ENCODE data around the gene SCNM1.
"Not testable (repeated sequence)": the region's sequence is repeated elsewhere in the genome, so short reads cannot be mapped to it uniquely, and the experiment has no call there.

SCNM1 gene

DNA sequence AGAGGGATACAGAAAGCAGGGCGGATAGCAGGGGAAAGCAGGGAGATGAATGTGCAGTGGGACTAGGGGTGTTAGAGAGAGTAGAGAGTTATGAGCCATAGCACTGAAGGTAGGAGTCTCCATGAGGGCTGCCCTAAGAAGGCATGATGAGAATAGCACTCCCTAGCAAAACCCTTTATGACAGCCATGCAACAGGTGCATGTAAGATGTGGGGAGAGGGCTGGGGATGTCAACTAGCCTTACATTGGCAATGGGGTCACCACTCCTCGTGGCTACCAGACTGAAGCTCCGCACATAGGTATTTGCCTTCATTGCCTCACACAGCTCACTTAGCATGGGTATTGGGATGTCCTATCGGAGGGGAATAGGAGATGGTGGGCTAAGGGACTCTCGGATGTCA lies 5.2 kb downstream of the SCNM1 start:
- no peaks in the 10 kb centered on the region for H3K27me3 ChIP-seq (ENCODE audit: control insufficient read depth, insufficient read depth, low read length)
- H3K4me3 ChIP-seq (ENCODE audit: low read length), result no peak overlapping the region
- DNase-seq (ENCODE audit: low read depth, low spot score), result no peak
- no peaks in the 10 kb centered on the region for H3K9me3 ChIP-seq (ENCODE audit: control insufficient read depth, insufficient read depth, low read length)
- no peak overlapping the region for H3K27ac ChIP-seq (ENCODE audit: low read length)
- no CpG with 5 or more reads among the region's 5 CpGs for WGBS (ENCODE audit: insufficient coverage, insufficient read length)
- 0 out of 2 replicates have a peak, but pooled peaks cover 2% of the 10 kb centered on the region for H3K36me3 ChIP-seq (ENCODE audit: control insufficient read depth, insufficient read depth, low read length)
- H3K4me1 ChIP-seq (ENCODE audit: control insufficient read depth, insufficient read depth, low read length), result no peaks in the 10 kb centered on the region

DNA sequence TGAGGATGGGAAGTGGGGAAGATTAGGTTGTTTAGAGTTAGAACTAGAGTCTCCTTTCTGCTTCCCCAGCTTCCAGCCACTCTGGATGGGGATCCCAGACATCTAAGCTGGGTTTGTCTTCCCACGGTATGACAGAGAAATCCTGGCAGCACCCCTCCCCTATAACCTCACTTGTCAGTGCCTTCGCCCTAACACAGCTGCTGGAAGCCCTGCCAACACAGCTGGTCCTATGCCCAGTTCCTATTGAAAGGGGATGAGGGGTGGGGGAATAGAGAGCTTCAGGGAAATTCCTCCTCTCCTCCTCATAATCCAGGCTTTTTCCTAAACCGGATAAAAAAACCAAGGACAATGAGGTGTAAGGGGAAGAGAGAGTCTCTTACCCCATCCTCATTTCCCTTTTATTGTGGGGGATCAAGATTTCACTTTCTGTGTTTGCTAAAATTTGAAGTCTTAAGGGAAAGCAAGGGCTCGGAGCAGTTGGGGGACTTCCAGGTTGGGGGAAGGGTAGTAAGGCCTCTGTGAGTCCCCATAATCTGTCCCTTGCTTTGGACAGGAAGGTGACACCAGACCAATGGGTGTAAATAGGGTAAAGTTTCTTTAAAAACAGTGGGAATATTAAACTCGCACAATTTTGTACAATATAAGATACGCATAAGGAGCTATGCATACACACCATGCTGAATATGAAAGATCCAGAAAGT lies 9.2 kb downstream of the SCNM1 start:
- H3K9me3 ChIP-seq (ENCODE audit: control insufficient read depth, insufficient read depth, low read length), result no peaks in the 10 kb centered on the region
- WGBS (ENCODE audit: insufficient coverage, insufficient read length), result no CpG with 5 or more reads among the region's 6 CpGs
- no peaks in the 10 kb centered on the region for H3K27me3 ChIP-seq (ENCODE audit: control insufficient read depth, insufficient read depth, low read length)
- peaks cover 10% of the 10 kb centered on the region; the same call in 1 of the 2 replicates for H3K36me3 ChIP-seq (ENCODE audit: control insufficient read depth, insufficient read depth, low read length)
- H3K4me1 ChIP-seq (ENCODE audit: control insufficient read depth, insufficient read depth, low read length), result no peaks in the 10 kb centered on the region
- DNase-seq (ENCODE audit: low read depth, low spot score), result no peak
- H3K4me3 ChIP-seq (ENCODE audit: low read length), result no peak overlapping the region
- H3K27ac ChIP-seq (ENCODE audit: low read length), result no peak overlapping the region

DNA sequence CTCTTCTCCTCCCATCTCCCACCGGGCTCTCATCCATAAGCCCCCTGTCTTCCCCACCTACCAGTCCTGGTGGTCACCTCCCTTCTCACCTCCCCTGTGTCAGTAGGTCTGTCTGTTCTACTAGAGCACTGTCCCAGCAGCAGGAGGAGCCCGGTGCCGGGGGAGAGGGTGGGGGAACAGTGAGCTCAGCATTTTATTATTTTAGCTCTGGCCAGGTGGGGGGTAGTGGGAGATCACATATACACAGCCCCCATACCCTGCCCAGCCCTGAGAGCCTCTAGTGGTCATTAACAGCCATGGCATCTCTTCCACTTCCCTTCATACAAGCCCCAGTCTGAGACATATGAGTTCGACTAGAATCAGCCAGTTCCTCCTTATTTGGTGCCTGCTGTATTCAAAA lies 9.9 kb downstream of the SCNM1 start, which contains the start of gene TMOD4:
Gene TMOD4, minus strand, starts transcription at position 119 of the 400 bp plus-strand sequence. CDS start 1,106 bp downstream, outside the sequence.
- Histone ChIP-seq H3K4me1 (ENCODE audit: control insufficient read depth, insufficient read depth, low read length) (no peaks in the 10 kb centered on the region; the same call in 1 of the 2 replicates), H3K36me3 (ENCODE audit: control insufficient read depth, insufficient read depth, low read length) (peaks cover 17% of the 10 kb centered on the region; the same call in 1 of the 2 replicates), H3K27me3 (ENCODE audit: control insufficient read depth, insufficient read depth, low read length) (no peaks in the 10 kb centered on the region), H3K9me3 (ENCODE audit: control insufficient read depth, insufficient read depth, low read length) (no peaks in the 10 kb centered on the region), H3K4me3 (ENCODE audit: low read length) (no peak within 1 kb of the TSS), H3K27ac (ENCODE audit: low read length) (no peak within 1 kb of the TSS)
- no CpG with 5 or more reads among the region's 4 CpGs for WGBS (ENCODE audit: insufficient coverage, insufficient read length)
- DNase-seq (ENCODE audit: low read depth, low spot score), result no peak

DNA sequence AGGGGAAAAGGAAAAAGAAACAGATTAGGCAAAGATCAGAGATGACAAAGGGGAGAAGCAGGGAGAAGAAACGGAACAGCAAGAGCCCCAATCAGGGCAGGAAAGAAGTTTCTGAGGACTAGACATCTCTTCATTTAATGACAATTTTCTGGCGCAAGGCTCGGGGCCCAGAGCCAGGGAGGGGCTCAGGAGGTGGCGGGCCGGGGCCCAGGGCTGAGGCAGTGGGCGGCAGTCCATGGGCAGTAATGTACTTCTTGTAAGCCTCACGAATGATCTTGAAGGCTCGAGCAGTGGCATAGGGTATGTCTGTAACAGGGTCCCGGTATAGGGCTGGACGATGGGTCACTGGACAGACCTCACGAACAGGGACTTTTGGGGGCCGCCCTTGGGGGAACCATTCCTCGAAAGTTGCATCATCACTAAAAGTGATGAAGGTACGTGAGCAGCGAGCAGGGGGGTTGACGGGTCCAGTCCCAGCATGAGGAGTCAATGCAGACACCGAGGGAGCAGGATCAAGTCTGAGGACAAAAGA lies 10.6 kb downstream of the SCNM1 start:
- Histone ChIP-seq H3K27ac (ENCODE audit: low read length) (no peak overlapping the region), H3K4me3 (ENCODE audit: low read length) (no peak overlapping the region), H3K9me3 (ENCODE audit: control insufficient read depth, insufficient read depth, low read length) (no peaks in the 10 kb centered on the region), H3K4me1 (ENCODE audit: control insufficient read depth, insufficient read depth, low read length) (no peaks in the 10 kb centered on the region; the same call in 1 of the 2 replicates), H3K27me3 (ENCODE audit: control insufficient read depth, insufficient read depth, low read length) (no peaks in the 10 kb centered on the region), H3K36me3 (ENCODE audit: control insufficient read depth, insufficient read depth, low read length) (peaks cover 20% of the 10 kb centered on the region; the same call in 1 of the 2 replicates)
- no peak for DNase-seq (ENCODE audit: low read depth, low spot score)
- WGBS (ENCODE audit: insufficient coverage, insufficient read length), result no CpG with 5 or more reads among the region's 17 CpGs

DNA sequence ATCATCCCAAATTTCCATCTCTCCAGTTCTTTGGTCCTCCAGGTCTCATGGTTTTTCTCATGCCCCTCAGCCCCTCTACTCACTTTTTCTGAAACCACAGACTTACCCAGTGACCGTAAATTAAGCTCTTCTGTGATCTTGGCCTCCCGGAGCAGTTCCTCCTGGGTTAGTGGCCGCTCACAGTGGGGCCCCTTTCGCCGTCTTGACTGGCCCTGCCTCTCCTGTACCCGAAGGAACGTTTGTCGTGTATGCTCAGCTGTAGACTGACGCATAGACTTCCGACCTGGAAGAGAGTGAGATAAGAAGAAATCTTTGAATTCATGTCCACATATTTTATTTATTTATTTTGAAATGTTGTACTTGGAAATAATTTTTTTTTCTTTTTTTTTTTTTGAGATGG lies 18.3 kb downstream of the SCNM1 start:
- H3K27me3 ChIP-seq (ENCODE audit: control insufficient read depth, insufficient read depth, low read length), result no peaks in the 10 kb centered on the region
- H3K27ac ChIP-seq (ENCODE audit: low read length), result no peak overlapping the region
- H3K4me3 ChIP-seq (ENCODE audit: low read length), result no peak overlapping the region
- H3K36me3 ChIP-seq (ENCODE audit: control insufficient read depth, insufficient read depth, low read length), result peaks cover 27% of the 10 kb centered on the region
- no peak for DNase-seq (ENCODE audit: low read depth, low spot score)
- WGBS (ENCODE audit: insufficient coverage, insufficient read length), result no CpG with 5 or more reads among the region's 10 CpGs
- no peaks in the 10 kb centered on the region for H3K9me3 ChIP-seq (ENCODE audit: control insufficient read depth, insufficient read depth, low read length)
- no peaks in the 10 kb centered on the region; the same call in 1 of the 2 replicates for H3K4me1 ChIP-seq (ENCODE audit: control insufficient read depth, insufficient read depth, low read length)

DNA sequence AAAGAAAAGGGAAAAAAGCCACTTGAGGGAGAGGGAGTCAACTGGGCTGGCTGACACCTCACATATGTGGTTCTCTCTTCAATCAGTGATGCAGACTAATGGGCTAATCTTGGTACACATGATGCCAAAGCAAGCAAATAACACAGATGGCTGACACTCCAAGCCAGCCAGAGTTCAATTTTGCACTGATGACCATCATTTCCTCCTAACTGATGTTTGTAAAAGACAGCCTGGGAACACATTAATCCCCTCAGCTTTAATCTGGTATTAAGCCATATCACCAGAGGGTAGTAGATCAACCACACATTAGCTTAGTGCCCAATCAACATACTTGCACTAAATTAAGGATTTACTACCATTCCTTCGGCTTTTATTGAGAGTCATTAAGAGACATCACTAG lies 21.3 kb downstream of the SCNM1 start:
- no CpG with 5 or more reads among the region's 1 CpG for WGBS (ENCODE audit: insufficient coverage, insufficient read length)
- DNase-seq (ENCODE audit: low read depth, low spot score), result no peak
- Histone ChIP-seq H3K4me1 (ENCODE audit: control insufficient read depth, insufficient read depth, low read length) (no peaks in the 10 kb centered on the region), H3K27me3 (ENCODE audit: control insufficient read depth, insufficient read depth, low read length) (no peaks in the 10 kb centered on the region), H3K9me3 (ENCODE audit: control insufficient read depth, insufficient read depth, low read length) (no peaks in the 10 kb centered on the region), H3K27ac (ENCODE audit: low read length) (no peak overlapping the region), H3K36me3 (ENCODE audit: control insufficient read depth, insufficient read depth, low read length) (peaks cover 13% of the 10 kb centered on the region), H3K4me3 (ENCODE audit: low read length) (no peak overlapping the region)

DNA sequence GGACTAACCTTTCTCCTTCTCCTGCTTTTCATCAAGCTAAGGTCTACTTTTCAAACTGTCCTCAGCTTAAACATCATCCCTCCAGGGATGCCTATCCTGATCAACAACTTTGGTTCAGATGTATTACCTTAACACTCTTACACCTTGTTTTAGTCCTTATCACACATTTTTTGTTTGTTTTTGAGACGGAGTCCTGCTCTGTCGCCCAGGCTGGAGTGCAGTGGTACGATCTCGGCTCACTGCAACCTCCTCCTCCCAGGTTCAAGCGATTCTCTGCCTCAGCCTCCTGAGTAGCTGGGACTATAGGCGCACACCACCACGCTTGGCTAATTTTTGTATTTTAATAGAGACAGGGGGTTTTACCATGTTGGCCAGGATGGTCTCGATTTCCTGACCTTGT lies 22.7 kb downstream of the SCNM1 start:
- H3K27ac ChIP-seq (ENCODE audit: low read length); H3K27me3 ChIP-seq (ENCODE audit: control insufficient read depth, insufficient read depth, low read length); H3K4me3 ChIP-seq (ENCODE audit: low read length); DNase-seq (ENCODE audit: low read depth, low spot score); H3K4me1 ChIP-seq (ENCODE audit: control insufficient read depth, insufficient read depth, low read length); H3K9me3 ChIP-seq (ENCODE audit: control insufficient read depth, insufficient read depth, low read length); H3K36me3 ChIP-seq (ENCODE audit: control insufficient read depth, insufficient read depth, low read length): not testable (repeated sequence)
- WGBS (ENCODE audit: insufficient coverage, insufficient read length), result no CpG with 5 or more reads among the region's 8 CpGs

DNA sequence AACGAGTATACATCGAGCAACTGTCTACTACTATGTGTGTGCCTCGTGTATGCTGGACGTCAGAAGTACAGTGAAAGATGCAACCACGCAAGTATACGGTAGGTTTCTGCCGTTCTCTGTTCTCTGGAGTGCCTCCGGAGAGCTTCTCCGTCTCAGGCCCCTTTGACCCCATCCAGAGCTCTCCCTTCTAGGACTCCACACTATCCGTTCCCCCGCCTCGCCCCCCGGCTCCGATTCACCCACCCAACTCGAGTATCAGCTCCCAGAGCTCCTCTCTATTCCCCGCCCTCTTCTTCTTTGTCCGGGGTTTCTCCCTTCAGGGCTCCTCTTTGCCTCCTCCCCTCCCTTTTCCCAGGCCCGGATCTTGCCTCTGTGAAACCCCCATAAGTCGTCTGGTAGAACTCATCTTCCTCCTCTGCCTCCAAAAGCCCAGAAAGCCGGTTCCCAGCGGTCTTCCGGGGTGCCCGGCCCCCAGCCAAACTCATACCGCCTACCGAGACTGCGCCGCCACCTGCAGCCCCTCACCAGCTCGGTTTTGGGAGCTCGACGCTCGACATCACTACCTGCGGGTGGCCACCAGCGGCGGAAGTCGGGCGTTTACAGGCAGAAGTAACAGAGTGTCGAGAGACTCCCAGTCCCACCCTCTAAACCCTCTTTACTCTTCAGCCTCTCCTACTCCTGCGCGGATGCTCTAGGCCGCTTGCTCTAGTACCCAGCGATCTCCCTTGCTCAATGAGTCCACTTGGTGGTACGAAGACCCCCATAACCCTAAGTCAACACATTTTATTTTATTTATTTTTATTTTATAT lies 23.9 kb downstream of the SCNM1 start, which contains the start of gene VPS72:
Gene VPS72, minus strand, starts transcription at position 561 of the 809 bp plus-strand sequence. Its CDS starts 76 bp downstream, at position 485.
- WGBS (ENCODE audit: insufficient coverage, insufficient read length), result no CpG with 5 or more reads among the region's 42 CpGs
- Histone ChIP-seq H3K4me1 (ENCODE audit: control insufficient read depth, insufficient read depth, low read length) (no peaks in the 10 kb centered on the region), H3K36me3 (ENCODE audit: control insufficient read depth, insufficient read depth, low read length) (0 out of 2 replicates have a peak, but pooled peaks cover 4% of the 10 kb centered on the region), H3K27ac (ENCODE audit: low read length) (no peak within 1 kb of the TSS), H3K27me3 (ENCODE audit: control insufficient read depth, insufficient read depth, low read length) (no peaks in the 10 kb centered on the region), H3K9me3 (ENCODE audit: control insufficient read depth, insufficient read depth, low read length) (no peaks in the 10 kb centered on the region), H3K4me3 (ENCODE audit: low read length) (peak within 1 kb of the TSS; percentile 91)
- peak; percentile 66 for DNase-seq (ENCODE audit: low read depth, low spot score)

DNA sequence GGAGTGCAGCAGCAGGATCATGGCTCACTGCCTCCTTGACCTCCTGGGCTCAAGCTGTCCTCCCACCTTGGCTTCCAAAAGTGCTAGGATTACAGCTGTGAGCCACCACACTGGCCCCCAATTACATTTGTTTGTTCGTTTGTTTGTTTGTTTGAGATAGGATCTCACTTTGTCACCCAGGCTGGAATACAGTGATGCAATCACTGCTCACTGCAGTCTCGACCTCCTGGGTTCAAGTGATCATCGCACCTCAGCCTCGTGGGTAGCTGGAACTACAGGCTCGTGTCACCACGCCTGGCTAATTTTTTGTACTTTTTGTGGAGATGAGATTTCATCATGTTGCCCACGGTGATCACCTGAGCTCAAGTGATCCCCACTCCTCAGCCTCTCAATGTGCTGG lies 26.1 kb downstream of the SCNM1 start:
- Histone ChIP-seq H3K9me3 (ENCODE audit: control insufficient read depth, insufficient read depth, low read length) (no peaks in the 10 kb centered on the region), H3K4me3 (ENCODE audit: low read length) (no peak overlapping the region), H3K36me3 (ENCODE audit: control insufficient read depth, insufficient read depth, low read length) (no peaks in the 10 kb centered on the region), H3K4me1 (ENCODE audit: control insufficient read depth, insufficient read depth, low read length) (no peaks in the 10 kb centered on the region), H3K27ac (ENCODE audit: low read length) (no peak overlapping the region), H3K27me3 (ENCODE audit: control insufficient read depth, insufficient read depth, low read length) (no peaks in the 10 kb centered on the region)
- no peak for DNase-seq (ENCODE audit: low read depth, low spot score)
- no CpG with 5 or more reads among the region's 7 CpGs for WGBS (ENCODE audit: insufficient coverage, insufficient read length)

DNA sequence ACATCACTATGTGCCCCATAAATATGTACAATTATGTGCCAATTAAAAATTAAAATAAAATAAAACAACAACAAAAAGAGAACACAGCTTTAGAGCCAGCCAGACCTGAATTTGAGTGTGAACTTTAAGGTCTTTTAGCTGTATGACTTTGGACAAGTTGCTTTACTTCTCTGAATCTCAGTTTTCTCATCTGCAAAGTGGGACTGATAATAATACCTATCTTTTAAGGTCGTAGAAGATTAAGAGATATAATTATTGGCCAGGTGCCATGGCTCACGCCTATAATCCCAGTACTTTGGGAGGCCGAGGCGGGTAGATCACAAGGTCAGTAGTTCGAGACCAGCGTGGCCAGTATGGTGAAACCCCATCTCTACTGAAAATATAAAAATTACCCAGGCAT lies 27.4 kb downstream of the SCNM1 start:
- Histone ChIP-seq H3K27ac (ENCODE audit: low read length) (no peak overlapping the region), H3K9me3 (ENCODE audit: control insufficient read depth, insufficient read depth, low read length) (no peaks in the 10 kb centered on the region)

More for the DNA sequence above, 27.4 kb downstream of the SCNM1 start:
- DNase-seq (ENCODE audit: low read depth, low spot score), result no peak
- WGBS (ENCODE audit: insufficient coverage, insufficient read length), result no CpG with 5 or more reads among the region's 6 CpGs
- no peaks in the 10 kb centered on the region for H3K36me3 ChIP-seq (ENCODE audit: control insufficient read depth, insufficient read depth, low read length)
- no peaks in the 10 kb centered on the region; the same call in 1 of the 2 replicates for H3K4me1 ChIP-seq (ENCODE audit: control insufficient read depth, insufficient read depth, low read length)
- no peak overlapping the region for H3K4me3 ChIP-seq (ENCODE audit: low read length)
- no peaks in the 10 kb centered on the region for H3K27me3 ChIP-seq (ENCODE audit: control insufficient read depth, insufficient read depth, low read length)
